OCI-LY7 (cell line): Measurements from ENCODE around the gene RAD51B.

Source experiments
- EZH2phosphoT487 ChIP-seq: fragments of 200-600 bp; sonication (generic); IDR thresholded peaks from 2 replicates; pipeline ENCODE4 v1.6.1; 2018; ENCODE audit warnings: low read depth, borderline replicate concordance, mild to moderate bottlenecking, mixed run types, antibody characterized with exemption, low read length, moderate library complexity, mixed read lengths
- TF ChIP-seq, protein P1 (sequence below): fragments of 200-600 bp; sonication (generic); conservative IDR thresholded peaks from 2 replicates; pipeline ENCODE4 v1.5.1; 2014; ENCODE audit warnings: mild to moderate bottlenecking, antibody characterized with exemption, low read length, moderate library complexity, mixed read lengths

- TF ChIP-seq, protein P1, sequence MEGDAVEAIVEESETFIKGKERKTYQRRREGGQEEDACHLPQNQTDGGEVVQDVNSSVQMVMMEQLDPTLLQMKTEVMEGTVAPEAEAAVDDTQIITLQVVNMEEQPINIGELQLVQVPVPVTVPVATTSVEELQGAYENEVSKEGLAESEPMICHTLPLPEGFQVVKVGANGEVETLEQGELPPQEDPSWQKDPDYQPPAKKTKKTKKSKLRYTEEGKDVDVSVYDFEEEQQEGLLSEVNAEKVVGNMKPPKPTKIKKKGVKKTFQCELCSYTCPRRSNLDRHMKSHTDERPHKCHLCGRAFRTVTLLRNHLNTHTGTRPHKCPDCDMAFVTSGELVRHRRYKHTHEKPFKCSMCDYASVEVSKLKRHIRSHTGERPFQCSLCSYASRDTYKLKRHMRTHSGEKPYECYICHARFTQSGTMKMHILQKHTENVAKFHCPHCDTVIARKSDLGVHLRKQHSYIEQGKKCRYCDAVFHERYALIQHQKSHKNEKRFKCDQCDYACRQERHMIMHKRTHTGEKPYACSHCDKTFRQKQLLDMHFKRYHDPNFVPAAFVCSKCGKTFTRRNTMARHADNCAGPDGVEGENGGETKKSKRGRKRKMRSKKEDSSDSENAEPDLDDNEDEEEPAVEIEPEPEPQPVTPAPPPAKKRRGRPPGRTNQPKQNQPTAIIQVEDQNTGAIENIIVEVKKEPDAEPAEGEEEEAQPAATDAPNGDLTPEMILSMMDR, result no peak
- TF ChIP-seq EZH2phosphoT487, result no peak
Observed at GRCh38 chr14:68376067-68376779, 556.6 kb downstream of the RAD51B start.
